ENCODE data around the gene SRD5A1. TPM values are rescaled to one million over a fixed set of nuclear protein-coding genes. Genes with fewer than 3 reads are reported as not detected.

SRD5A1 gene
- total RNA-seq, 1 experiment from 2014 or later, result 29.9 TPM

GRCh38 chr5:6718161-6718681 lies 85.0 kb downstream of the SRD5A1 start:
- Histone ChIP-seq H2AK5ac (ENCODE audit: insufficient read length, low read length) (no peak overlapping the region), H3K23ac (ENCODE audit: insufficient read length, low read depth, low read length) (no peak overlapping the region), H3K18ac (ENCODE audit: insufficient read length, low read depth, low read length) (no peak overlapping the region), H2BK15ac (ENCODE audit: low read depth, low read length) (no peak overlapping the region), H4K20me1 (ENCODE audit: control insufficient read depth, insufficient read depth, insufficient read length) (peaks cover 12% of the 10 kb centered on the region), H2BK5ac (ENCODE audit: insufficient read length, low read length) (no peak overlapping the region), H2BK12ac (ENCODE audit: insufficient read length, low read depth, low read length) (no peak overlapping the region), H3T11ph (ENCODE audit: low read length) (no peak overlapping the region), H4K91ac (ENCODE audit: insufficient read length, low read depth, low read length) (no peak overlapping the region), H3K4ac (ENCODE audit: low read depth, low read length) (no peak overlapping the region), H3K27ac (ENCODE audit: insufficient read length, low read depth, low read length) (no peak overlapping the region), H3K79me2 (ENCODE audit: insufficient read depth, low read length) (peaks cover 39% of the 10 kb centered on the region; the same call in 1 of the 2 replicates), H3K27me3 (ENCODE audit: insufficient read depth, low read length) (no peaks in the 10 kb centered on the region), H4K5ac (ENCODE audit: insufficient read length, low read depth, low read length) (no peak overlapping the region), H3K9ac (ENCODE audit: extremely low read depth, insufficient read length, low read length) (no peak overlapping the region), H2BK20ac (ENCODE audit: low read depth, low read length, poor library complexity, severe bottlenecking) (no peak overlapping the region), H3K9me3 (ENCODE audit: control insufficient read depth, low read depth, low read length) (no peaks in the 10 kb centered on the region), H3K56ac (ENCODE audit: insufficient read length, low read depth, low read length) (no peak overlapping the region), H3K4me2 (ENCODE audit: insufficient read depth, insufficient read length, low read length) (no peak overlapping the region), H2AFZ (ENCODE audit: low read length) (no peak overlapping the region), H4K8ac (replicated peaks; ENCODE audit: insufficient read length, low read depth, low read length) (no peak overlapping the region), H3K4me1 (ENCODE audit: insufficient read depth, low read length) (no peaks in the 10 kb centered on the region; the same call in 1 of the 2 replicates), H2BK120ac (ENCODE audit: low read depth, low read length, poor library complexity, severe bottlenecking) (no peak overlapping the region), H3K14ac (ENCODE audit: insufficient read depth, low read length) (no peak overlapping the region), H3K79me1 (ENCODE audit: insufficient read depth, low read depth, low read length, poor library complexity, severe bottlenecking) (peaks cover 19% of the 10 kb centered on the region), H3K23me2 (ENCODE audit: insufficient read length, low read depth, low read length, poor library complexity, severe bottlenecking) (peaks cover 3% of the 10 kb centered on the region)
- TF ChIP-seq CTCF (conservative IDR thresholded peaks at IDR 0.05), result no peak
- peaks cover 55 to 69% of the 10 kb centered on the region in 2 experiments for H3K4me1 Mint-ChIP-seq
- DNase-seq, result no peak
- H3K27me3 Mint-ChIP-seq (ENCODE audit: low read depth), result no peaks in the 10 kb centered on the region
- peaks cover 4 to 13% (median 6%) of the 10 kb centered on the region in 3 experiments; a peak in 3 of 7 replicates for H3K36me3 Mint-ChIP-seq (ENCODE audit: insufficient read depth in 1 of 3, low read depth in 3 of 3)
- H3K4me3 Mint-ChIP-seq, result no peak overlapping the region
- WGBS (ENCODE audit: extremely low coverage, insufficient read length, low lambda C conversion rate), result no CpG with 5 or more reads among the region's 14 CpGs
- no peaks in the 10 kb centered on the region; a peak in 1 of 5 replicates for H3K9me3 Mint-ChIP-seq
- no peak overlapping the region for H3K27ac Mint-ChIP-seq

All from H9 (cell line).